Measurements from ENCODE around the gene ARMH1.

The ARMH1 gene

GRCh38 chr1:44674113-44675000, at the start of gene ARMH1, which contains the start of gene TMEM53:
ARMH1 (plus strand) TSS chr1:44674714; CDS start chr1:44689698, 14,984 bp downstream.
TMEM53 (minus strand) TSS chr1:44674481; CDS start chr1:44674391, 90 bp downstream.
- peak; percentile 95 to 97 for DNase-seq (ENCODE audit: low read depth in 2 of 2)

GRCh38 chr1:44625348-44625747, 49.2 kb upstream of the ARMH1 start:
- DNase-seq (ENCODE audit: low read depth in 2 of 2): no peak

GRCh38 chr1:44628962-44629756, 45.4 kb upstream of the ARMH1 start:
- no peak for DNase-seq (ENCODE audit: low read depth in 2 of 2)

GRCh38 chr1:44630116-44630515, 44.4 kb upstream of the ARMH1 start:
- no peak for DNase-seq (ENCODE audit: low read depth in 2 of 2)

GRCh38 chr1:44631333-44631646, 43.2 kb upstream of the ARMH1 start:
- no peak for DNase-seq (ENCODE audit: low read depth in 2 of 2)

- DNase-seq (ENCODE audit: low read depth in 2 of 2): peak; percentile 85 to 86
Measured at GRCh38 chr1:44631647-44632539, 42.6 kb upstream of the ARMH1 start.

- DNase-seq (ENCODE audit: low read depth in 2 of 2): no peak
Measured at GRCh38 chr1:44632598-44632997, 41.9 kb upstream of the ARMH1 start.

GRCh38 chr1:44634606-44635189, 39.8 kb upstream of the ARMH1 start:
- no peak for DNase-seq (ENCODE audit: low read depth in 2 of 2)

- DNase-seq (ENCODE audit: low read depth in 2 of 2): no peak
Measured at GRCh38 chr1:44635439-44635838, 39.1 kb upstream of the ARMH1 start.

GRCh38 chr1:44636083-44636687, 38.3 kb upstream of the ARMH1 start:
- no peak for DNase-seq (ENCODE audit: low read depth in 2 of 2)

- DNase-seq (ENCODE audit: low read depth in 2 of 2): no peak
Measured at GRCh38 chr1:44636688-44637598, 37.6 kb upstream of the ARMH1 start.

- no peak for DNase-seq (ENCODE audit: low read depth in 2 of 2)
Measured at GRCh38 chr1:44637702-44638411, 36.7 kb upstream of the ARMH1 start.

- DNase-seq (ENCODE audit: low read depth in 2 of 2): no peak
Measured at GRCh38 chr1:44640200-44640853, 34.2 kb upstream of the ARMH1 start.

GRCh38 chr1:44641126-44642102, 33.1 kb upstream of the ARMH1 start:
- no peak for DNase-seq (ENCODE audit: low read depth in 2 of 2)

- DNase-seq (ENCODE audit: low read depth in 2 of 2): no peak
Measured at GRCh38 chr1:44642255-44642654, 32.3 kb upstream of the ARMH1 start.

- DNase-seq (ENCODE audit: low read depth in 2 of 2): no peak
Measured at GRCh38 chr1:44642925-44643324, 31.6 kb upstream of the ARMH1 start.

GRCh38 chr1:44643721-44644334, 30.7 kb upstream of the ARMH1 start:
- no peak for DNase-seq (ENCODE audit: low read depth in 2 of 2)

All from stimulated activated CD8-positive, alpha-beta memory T cell treated with anti-CD3 and anti-CD28 coated beads, Interleukin-15, amount 100 ng/mL, for 48 hours (primary cell).